Mesendoderm (in vitro differentiated cells): ENCODE results near the gene ADRB2.
"Not testable (repeated sequence)": the region's sequence is repeated elsewhere in the genome, so short reads cannot be mapped to it uniquely, and the experiment has no call there.

Source experiments
- DNase-seq: peaks from one replicate; pipeline ENCODE4 v3.0.0; 2013
- H2AK5ac ChIP-seq: 2 replicates; pipeline ENCODE4 v1.6.1; 2013; ENCODE audit warnings: low read length, inconsistent platforms
- H2BK120ac ChIP-seq: 2 replicates; pipeline ENCODE4 v1.6.1; 2013; ENCODE audit warnings: low read depth, mild to moderate bottlenecking, low read length, moderate library complexity, mixed read lengths
- H2BK15ac ChIP-seq: replicated peaks from 2 replicates; pipeline ENCODE4 v1.6.1; 2013; ENCODE audit warnings: low read depth, mild to moderate bottlenecking, moderate library complexity
- H2BK5ac ChIP-seq: 2 replicates; pipeline ENCODE4 v1.6.1; 2013; ENCODE audit warnings: low read length, inconsistent platforms
- H3K18ac ChIP-seq: 2 replicates; pipeline ENCODE4 v1.6.1; 2013; ENCODE audit warnings: mild to moderate bottlenecking, low read length, mixed read lengths
- H3K23ac ChIP-seq: one replicate; pipeline ENCODE4 v1.6.1; 2013; ENCODE audit warnings: low read length
- H3K27ac ChIP-seq: 2 replicates; pipeline ENCODE4 v1.5.1; 2013; ENCODE audit warnings: low read depth, mild to moderate bottlenecking, inconsistent platforms, low read length, moderate library complexity
- H3K27me3 ChIP-seq: 2 replicates; pipeline ENCODE4 v1.6.1; 2013; ENCODE audit warnings: low read length, control low read depth, mild to moderate bottlenecking, inconsistent platforms; ENCODE audit not compliant: insufficient read depth, poor library complexity
- H3K36me3 ChIP-seq: 2 replicates; pipeline ENCODE4 v1.6.1; 2013; ENCODE audit warnings: low read length, inconsistent platforms; ENCODE audit not compliant: control insufficient read depth, insufficient read depth
- H3K4ac ChIP-seq: one replicate; pipeline ENCODE4 v1.6.1; 2013; ENCODE audit warnings: low read depth, mild to moderate bottlenecking, low read length, moderate library complexity
- H3K4me1 ChIP-seq: 2 replicates; pipeline ENCODE4 v1.6.1; 2013; ENCODE audit warnings: low read depth, low read length, inconsistent platforms; ENCODE audit not compliant: control insufficient read depth
- H3K4me2 ChIP-seq: 2 replicates; pipeline ENCODE4 v1.6.1; 2013; ENCODE audit warnings: low read length
- H3K4me3 ChIP-seq: 2 replicates; pipeline ENCODE4 v1.5.1; 2013; ENCODE audit warnings: mild to moderate bottlenecking, low read length
- H3K56ac ChIP-seq: one replicate; pipeline ENCODE4 v1.6.1; 2013; ENCODE audit warnings: low read length
- H3K79me1 ChIP-seq: 2 replicates; pipeline ENCODE4 v1.6.1; 2013; ENCODE audit warnings: low read length, inconsistent platforms
- H3K79me2 ChIP-seq: 2 replicates; pipeline ENCODE4 v1.6.1; 2013; ENCODE audit warnings: mild to moderate bottlenecking, low read length; ENCODE audit not compliant: control insufficient read depth, insufficient read depth
- H3K9ac ChIP-seq: 2 replicates; pipeline ENCODE4 v1.6.1; 2013; ENCODE audit warnings: low read length, inconsistent platforms
- H4K5ac ChIP-seq: one replicate; pipeline ENCODE4 v1.6.1; 2013; ENCODE audit warnings: low read length
- H4K8ac ChIP-seq: one replicate; pipeline ENCODE4 v1.6.1; 2013; ENCODE audit warnings: low read depth, mild to moderate bottlenecking, control low read depth, low read length, moderate library complexity
- WGBS: extraction: QIAGEN DNeasy Blood & Tissue Kit; methylation state at CpG from one replicate; pipeline ENCODE4 v1.1.7; 2013; ENCODE audit warnings: low lambda C conversion rate, missing lambda C conversion rate; ENCODE audit not compliant: insufficient coverage; ENCODE audit errors: extremely low coverage; 5-methylcytosine and 5-hydroxymethylcytosine counted together

Gene ADRB2

DNA sequence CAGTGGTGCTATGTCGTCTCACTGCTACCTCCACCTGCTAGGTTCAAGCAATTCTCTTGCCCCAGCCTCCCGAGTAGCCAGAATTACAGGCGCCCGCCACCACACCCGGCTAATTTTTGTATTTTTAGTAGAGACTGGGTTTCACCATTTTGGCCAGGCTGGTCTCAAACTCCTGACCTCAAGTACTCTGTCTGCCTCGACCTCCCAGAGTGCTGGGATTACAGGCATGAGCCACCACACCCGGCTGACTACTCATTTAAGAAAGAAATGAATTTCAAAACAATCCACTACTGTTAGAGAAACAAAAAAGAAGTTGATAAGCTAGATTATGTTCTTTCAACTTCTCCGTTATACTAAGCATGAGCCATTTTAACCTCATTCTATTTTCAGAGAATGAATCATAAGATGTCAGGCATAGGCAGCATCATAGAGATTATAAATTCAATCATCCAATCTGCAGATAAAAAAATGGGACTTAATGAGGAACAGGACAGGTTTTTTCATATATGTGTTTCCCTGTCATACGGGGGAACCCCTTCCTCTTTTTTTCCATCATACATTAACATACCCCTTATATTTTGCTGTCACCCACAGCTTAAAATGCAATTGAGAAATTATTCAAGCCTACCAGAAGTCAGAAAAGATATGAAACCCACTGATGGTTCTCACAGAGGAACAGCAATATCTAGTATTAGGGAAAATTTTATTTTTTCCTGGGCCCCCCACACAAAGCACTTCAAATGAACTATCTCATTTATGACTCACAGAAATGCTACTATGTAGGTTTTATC, 26.5 kb upstream of the ADRB2 start:
- Histone ChIP-seq H3K23ac (no peak overlapping the region), H2BK15ac (no peak overlapping the region), H3K4ac (no peak overlapping the region), H2AK5ac (no peak overlapping the region), H2BK5ac (no peak overlapping the region), H3K9ac (no peak overlapping the region), H3K4me1 (no peaks in the 10 kb centered on the region), H3K79me1 (no peaks in the 10 kb centered on the region), H3K4me3 (no peak overlapping the region), H3K27me3 (no peaks in the 10 kb centered on the region), H3K27ac (no peak overlapping the region), H4K8ac (no peak overlapping the region), H3K36me3 (no peaks in the 10 kb centered on the region), H3K56ac (no peak overlapping the region), H3K79me2 (no peaks in the 10 kb centered on the region), H3K4me2 (no peak overlapping the region), H3K18ac (no peak overlapping the region), H2BK120ac (no peak overlapping the region), H4K5ac (no peak overlapping the region)
- WGBS: no CpG with 5 or more reads among the region's 9 CpGs
- DNase-seq: no peak

DNA sequence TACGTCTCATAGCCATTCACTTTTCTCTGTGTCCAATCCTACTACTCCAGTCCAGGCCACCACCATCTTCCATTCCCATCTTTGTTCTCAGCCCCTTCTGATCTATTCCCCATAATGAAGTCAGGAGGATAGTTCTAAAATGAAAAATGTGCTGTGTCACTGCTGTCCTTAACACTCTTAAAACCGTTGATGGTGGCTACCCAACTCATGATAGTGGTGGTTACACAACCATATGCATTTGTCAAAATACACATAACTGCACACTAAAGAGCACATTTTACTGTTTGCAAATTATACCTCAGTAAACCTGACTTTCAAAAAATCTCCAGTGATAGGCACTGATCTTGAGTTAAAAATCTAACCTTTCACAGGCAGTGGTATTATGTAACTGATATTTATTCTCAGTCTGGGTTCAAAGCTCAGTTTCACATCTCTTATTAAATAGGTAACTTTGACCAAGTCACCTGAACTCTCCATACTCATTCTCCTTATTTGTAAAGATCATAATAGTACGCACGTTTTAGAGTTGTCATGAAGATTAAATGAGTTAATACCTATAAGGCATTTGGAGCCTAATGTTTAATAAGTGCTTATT, 24.6 kb upstream of the ADRB2 start:
- H2AK5ac ChIP-seq: no peak overlapping the region
- H2BK120ac ChIP-seq: no peak overlapping the region
- DNase-seq: no peak
- no peak overlapping the region for H4K5ac ChIP-seq
- H3K36me3 ChIP-seq: no peaks in the 10 kb centered on the region
- no peak overlapping the region for H3K4me2 ChIP-seq
- no peak overlapping the region for H3K56ac ChIP-seq
- no peak overlapping the region for H2BK15ac ChIP-seq
- H3K79me2 ChIP-seq: no peaks in the 10 kb centered on the region
- H3K23ac ChIP-seq: no peak overlapping the region
- H3K9ac ChIP-seq: no peak overlapping the region
- no peak overlapping the region for H3K4me3 ChIP-seq
- WGBS: no CpG with 5 or more reads among the region's 4 CpGs
- no peak overlapping the region for H3K4ac ChIP-seq
- H3K4me1 ChIP-seq: no peaks in the 10 kb centered on the region
- no peak overlapping the region for H4K8ac ChIP-seq
- no peaks in the 10 kb centered on the region for H3K79me1 ChIP-seq
- H3K27me3 ChIP-seq: no peaks in the 10 kb centered on the region
- no peak overlapping the region for H2BK5ac ChIP-seq
- no peak overlapping the region for H3K27ac ChIP-seq
- H3K18ac ChIP-seq: no peak overlapping the region

DNA sequence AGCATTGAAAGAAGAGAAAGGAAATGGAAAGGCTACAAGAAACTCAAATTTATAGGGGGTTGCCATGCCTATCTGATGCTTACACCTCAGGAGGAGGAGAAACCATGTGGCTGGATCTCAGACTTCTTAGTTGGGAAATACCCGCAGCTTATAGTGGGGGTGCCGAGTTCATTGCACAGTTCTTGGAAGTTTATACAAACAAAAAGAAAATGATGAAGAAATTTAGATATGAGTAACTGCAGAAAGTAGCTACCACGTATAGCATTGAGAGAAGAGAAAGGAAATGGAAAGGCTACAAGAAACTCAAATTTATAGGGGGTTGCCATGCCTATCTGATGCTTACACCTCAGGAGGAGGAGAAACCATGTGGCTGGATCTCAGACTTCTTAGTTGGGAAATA, 23.0 kb upstream of the ADRB2 start:
- H3K79me1 ChIP-seq, DNase-seq, H3K18ac ChIP-seq, H3K79me2 ChIP-seq, H3K4me2 ChIP-seq, H3K9ac ChIP-seq, H2BK120ac ChIP-seq, H3K23ac ChIP-seq, H3K27ac ChIP-seq, H3K4me1 ChIP-seq, H2BK5ac ChIP-seq, H3K27me3 ChIP-seq, H3K36me3 ChIP-seq, H2BK15ac ChIP-seq, H4K8ac ChIP-seq, H4K5ac ChIP-seq, H3K4me3 ChIP-seq, H2AK5ac ChIP-seq, H3K4ac ChIP-seq, H3K56ac ChIP-seq: not testable (repeated sequence)
- no CpG with 5 or more reads among the region's 3 CpGs for WGBS

DNA sequence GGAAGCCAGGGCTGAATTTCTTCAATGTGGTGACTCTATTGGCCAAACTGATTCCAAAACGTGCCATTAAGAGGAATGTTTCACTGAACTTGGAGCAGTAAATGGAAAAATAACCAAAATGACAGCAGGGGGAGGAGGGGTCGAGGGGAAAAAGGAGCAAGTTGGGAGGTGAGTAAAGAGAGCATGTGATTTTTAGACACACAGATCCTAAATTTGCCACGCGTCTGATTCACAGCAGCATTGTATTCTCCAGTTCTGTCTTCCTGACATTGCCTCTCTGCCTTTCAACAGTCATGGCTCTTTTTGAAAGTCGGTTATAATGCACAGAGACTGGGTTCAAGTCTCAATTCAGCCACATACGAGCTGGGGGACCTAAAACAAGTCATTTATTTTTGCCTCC, 22.0 kb upstream of the ADRB2 start:
- WGBS: no CpG with 5 or more reads among the region's 6 CpGs
- H3K4ac ChIP-seq: no peak overlapping the region
- H3K27ac ChIP-seq: no peak overlapping the region
- no peak overlapping the region for H3K23ac ChIP-seq
- no peak overlapping the region for H2BK15ac ChIP-seq
- H3K18ac ChIP-seq: no peak overlapping the region
- H3K4me3 ChIP-seq: no peak overlapping the region
- H3K4me2 ChIP-seq: no peak overlapping the region
- no peaks in the 10 kb centered on the region for H3K4me1 ChIP-seq
- no peaks in the 10 kb centered on the region for H3K27me3 ChIP-seq
- no peak overlapping the region for H3K56ac ChIP-seq
- no peaks in the 10 kb centered on the region for H3K36me3 ChIP-seq
- no peak overlapping the region for H2BK5ac ChIP-seq
- no peak for DNase-seq
- H4K8ac ChIP-seq: no peak overlapping the region
- H4K5ac ChIP-seq: no peak overlapping the region
- H3K9ac ChIP-seq: no peak overlapping the region
- H3K79me1 ChIP-seq: no peaks in the 10 kb centered on the region
- H2AK5ac ChIP-seq: no peak overlapping the region
- no peaks in the 10 kb centered on the region for H3K79me2 ChIP-seq
- H2BK120ac ChIP-seq: no peak overlapping the region

DNA sequence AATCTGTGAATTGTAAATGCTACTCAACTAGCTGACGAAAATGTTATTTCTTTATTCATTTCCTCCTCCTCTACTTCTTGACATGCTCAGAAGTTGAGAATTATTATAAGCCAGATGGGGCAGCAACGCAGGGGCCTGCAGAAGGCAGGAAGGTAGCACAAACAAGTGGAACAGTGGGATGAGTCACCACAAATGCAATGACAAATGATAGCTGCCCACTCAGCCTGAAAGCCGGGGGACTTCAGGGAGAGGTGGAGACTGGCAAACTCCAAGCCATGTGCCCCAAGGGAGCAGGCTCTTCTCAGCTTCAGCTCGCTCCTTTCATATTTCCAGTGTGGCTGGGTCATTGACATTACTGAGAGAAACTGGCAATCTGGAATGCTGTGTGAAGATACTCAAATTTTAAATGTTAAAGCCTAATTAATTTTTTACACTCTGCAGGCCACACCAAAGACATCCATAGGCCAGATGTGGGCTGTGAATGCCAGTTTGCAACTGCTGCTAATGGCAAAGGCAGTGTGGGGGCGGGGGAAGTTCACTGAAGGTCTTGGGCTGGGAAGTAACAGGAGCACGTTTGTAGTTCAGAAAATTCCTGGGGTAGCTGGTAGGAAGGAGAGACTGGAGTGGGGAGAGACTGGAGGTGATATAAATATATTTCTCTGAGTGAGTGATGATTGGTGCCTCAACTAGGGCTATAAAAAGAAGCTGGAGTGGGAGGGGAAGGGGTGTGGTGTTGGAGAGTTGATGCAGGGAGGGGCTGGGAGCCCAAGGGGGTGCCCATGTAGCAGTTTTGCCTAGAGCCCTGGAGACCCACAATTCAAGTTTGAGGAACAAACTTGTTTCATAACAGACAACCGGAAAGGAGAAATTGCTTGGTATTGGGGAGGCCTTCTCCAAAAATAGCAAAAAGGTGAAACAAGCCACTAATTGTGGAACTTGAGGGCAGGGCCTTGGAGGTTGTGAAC, 20.8 kb upstream of the ADRB2 start:
- Histone ChIP-seq H3K4ac (no peak overlapping the region), H3K79me2 (no peaks in the 10 kb centered on the region), H4K8ac (no peak overlapping the region), H2AK5ac (no peak overlapping the region), H4K5ac (no peak overlapping the region), H3K36me3 (no peaks in the 10 kb centered on the region), H2BK120ac (no peak overlapping the region), H3K23ac (no peak overlapping the region), H3K4me3 (no peak overlapping the region), H2BK5ac (no peak overlapping the region), H3K4me1 (no peaks in the 10 kb centered on the region), H3K18ac (no peak overlapping the region), H3K27me3 (no peaks in the 10 kb centered on the region), H2BK15ac (no peak overlapping the region), H3K4me2 (no peak overlapping the region), H3K27ac (no peak overlapping the region), H3K79me1 (no peaks in the 10 kb centered on the region), H3K9ac (no peak overlapping the region), H3K56ac (no peak overlapping the region)
- WGBS: no CpG with 5 or more reads among the region's 7 CpGs
- peak; percentile 11 for DNase-seq
